GM12878 (cell line): ENCODE results near the gene CMC1. TPM values are rescaled to one million over a fixed set of nuclear protein-coding genes. Genes with fewer than 3 reads are reported as not detected.

ENCODE experiments used
- ATAC-seq: fragments of 200-7000 bp; cut with Tn5 transposase; 3 replicates; pipeline ENCODE4 v1.9.1; 2020; ENCODE audit warnings: mild to moderate bottlenecking, moderate library complexity
- BruUV-seq: library from RNA; stranded (reverse); fragments of 400-500 nt; replicated peaks from 2 replicates; lab custom pipeline; 2021; lab: Mats Ljungman, UMichigan
- CTCF ChIA-PET: fragments of 300-600 bp; sonication (Branson Sonifier 250); formaldehyde crosslinking; extraction: SDS; loops from one replicate; lab custom pipeline; 2021; ENCODE audit warnings: inconsistent platforms; lab: Yijun Ruan, JAX
- POLR2A ChIA-PET: fragments of 350-600 bp; formaldehyde crosslinking; extraction: SDS; loops from one replicate; lab custom pipeline; 2021; ENCODE audit warnings: inconsistent platforms; lab: Charles Lee
- RAD21 ChIA-PET: fragments of 300-600 bp; sonication (Branson Sonifier 250); formaldehyde crosslinking; loops from one replicate; lab custom pipeline; 2023; ENCODE audit warnings: antibody characterized with exemption; ENCODE audit not compliant: unreplicated experiment; lab: Charles Lee
- SMC1A ChIA-PET: fragments of 300-600 bp; sonication (Branson Sonifier 250); formaldehyde crosslinking; loops from one replicate; lab custom pipeline; 2023; ENCODE audit not compliant: unreplicated experiment, uncharacterized antibody; lab: Charles Lee
- DNase-seq: peaks from one replicate; pipeline ENCODE4 v3.0.0-alpha.2; 2011; ENCODE audit warnings: low read depth, low spot score
- FAIRE-seq: peaks from 3 replicates; lab custom pipeline; 2011; peaks lifted over from hg19 to GRCh38; lab: Jason Lieb, UNC
- H2AFZ ChIP-seq: 2 replicates; pipeline ENCODE4 v1.6.0; 2011; ENCODE audit warnings: low read depth, low read length, control low read depth; ENCODE audit not compliant: control insufficient read depth
- H3K27ac ChIP-seq: 2 replicates; pipeline ENCODE4 v1.5.1; 2011; ENCODE audit warnings: control low read depth; ENCODE audit not compliant: control insufficient read depth, insufficient read depth
- H3K27me3 ChIP-seq, 2 experiments: replicated peaks in 1 of 2; 2 replicates each; pipeline versions ENCODE4 v1.6.0 to v1.6.1; 2011; ENCODE audit warnings: low read length in 1 of 2; ENCODE audit not compliant: control insufficient read depth in 2 of 2, insufficient read depth in 2 of 2
- H3K36me3 ChIP-seq, 2 experiments: 2 replicates each; pipeline ENCODE4 v1.5.1; 2011; ENCODE audit warnings: low read length in 1 of 2; ENCODE audit not compliant: control insufficient read depth in 2 of 2, insufficient read depth in 2 of 2
- H3K4me1 ChIP-seq: 2 replicates; pipeline ENCODE4 v1.6.1; 2011; ENCODE audit warnings: mild to moderate bottlenecking, low read length, moderate library complexity, mixed read lengths; ENCODE audit not compliant: control insufficient read depth, insufficient read depth
- H3K4me2 ChIP-seq: 2 replicates; pipeline ENCODE4 v1.6.0; 2011; ENCODE audit warnings: control low read depth; ENCODE audit not compliant: control insufficient read depth, insufficient read depth
- H3K4me3 ChIP-seq: fragments of 200-600 bp; sonication (generic); 2 replicates; pipeline ENCODE4 v1.5.1; 2016
- H3K79me2 ChIP-seq: 2 replicates; pipeline ENCODE4 v1.6.0; 2011; ENCODE audit warnings: low read length; ENCODE audit not compliant: control insufficient read depth, insufficient read depth
- H3K9ac ChIP-seq: 2 replicates; pipeline ENCODE4 v1.8.0; 2011; ENCODE audit warnings: low read length, control low read depth, mixed read lengths; ENCODE audit not compliant: control insufficient read depth, insufficient read depth
- H3K9me3 ChIP-seq: replicated peaks from 3 replicates; pipeline ENCODE4 v1.5.1; 2011; ENCODE audit warnings: mild to moderate bottlenecking, low read length; ENCODE audit not compliant: control insufficient read depth, insufficient read depth
- H4K20me1 ChIP-seq: 2 replicates; pipeline ENCODE4 v1.6.0; 2011; ENCODE audit not compliant: control insufficient read depth, insufficient read depth
- BCL11A ChIP-seq: IDR thresholded peaks from 2 replicates; pipeline ENCODE4 v1.6.1; 2011; ENCODE audit warnings: low read depth, low read length
- CREM ChIP-seq: IDR thresholded peaks from 2 replicates; pipeline ENCODE4 v1.6.1; 2014; ENCODE audit warnings: antibody characterized with exemption, low read depth
- PAX5 ChIP-seq: IDR thresholded peaks from 2 replicates; pipeline ENCODE4 v1.6.1; 2011; ENCODE audit warnings: low read depth, low read length, borderline replicate concordance
- POLR2AphosphoS2 ChIP-seq: IDR thresholded peaks from 2 replicates; pipeline ENCODE4 v1.6.1; 2011; ENCODE audit warnings: low read depth, mild to moderate bottlenecking, low read length, improper control_type of control experiment, moderate library complexity
- POU2F2 ChIP-seq: IDR thresholded peaks from 3 replicates; pipeline ENCODE4 v1.6.1; 2011; ENCODE audit warnings: low read depth, mild to moderate bottlenecking, low read length, borderline replicate concordance
- ZBTB4 ChIP-seq: fragments of 450-650 bp; formaldehyde crosslinking; IDR thresholded peaks from 2 replicates; pipeline ENCODE4 v1.4.0; 2022; ENCODE audit warnings: mild to moderate bottlenecking, moderate library complexity
- WGBS: methylation state at CpG from one replicate; pipeline ENCODE4 v1.1.6; 2016; ENCODE audit warnings: low lambda C conversion rate; ENCODE audit not compliant: insufficient replicate concordance, insufficient coverage; ENCODE audit errors: missing lambda C conversion rate; 5-methylcytosine and 5-hydroxymethylcytosine counted together
- in situ Hi-C: fragments of 300-500 bp; cut with MboI; formaldehyde crosslinking; loops from 9 replicates; pipeline ENCODE4 v1.14.3; 2018; ENCODE audit warnings: mixed read lengths
- intact Hi-C: fragments of 100-400 bp; cut with micrococcal nuclease; formaldehyde crosslinking; loops from one replicate; pipeline ENCODE4 v1.14.2; 2022; ENCODE audit not compliant: unreplicated experiment
- polyA plus RNA-seq, 11 experiments: library from polyadenylated mRNA; depleted of rRNA in 4 of 11; unstranded in 6 of 11; stranded (reverse) in 5 of 11; fragments of >200 nt; fragmentation: Nextera tagmentation in 4 of 11; fragmentation: Illumina TruSeq in 1 of 11; extraction: Ambion mirVana in 4 of 11; extraction: Trizol in 1 of 11; gene quantifications; 1 replicate in 1 of 11; 2 replicates in 10 of 11; pipeline versions ENCODE4 v1.2.1 to v1.2.3, GENCODE V29; 2011 to 2016; ENCODE audit warnings: inconsistent platforms in 2 of 11, missing spikeins in 2 of 11, low read depth in 1 of 11
- total RNA-seq, 4 experiments: library from RNA; depleted of rRNA in 3 of 4; stranded (reverse); fragments of >200 nt in 3 of 4; fragmentation: Illumina TruSeq in 1 of 4; extraction: Trizol in 1 of 4; gene quantifications; 2 replicates each; pipeline versions ENCODE4 v1.2.1 to v1.2.3, GENCODE V29; 2013 to 2021
- TF ChIP-seq, protein P1 (sequence below): fragments of 450-650 bp; IDR thresholded peaks from 2 replicates; pipeline ENCODE4 v1.6.1; 2017; ENCODE audit warnings: borderline replicate concordance

The CMC1 gene
- total and polyA plus RNA-seq, 10 of the 15 experiments (the other 5 are each of a cell fraction or from before 2014, with no cell fraction given), result 12.3 to 118 (median 29.3) TPM

- H4K20me1 ChIP-seq, result no peaks in the 10 kb centered on the region
- ChIA-PET RAD21 (interaction anchor here (2.6 kb wide), 1 partner anchor 26 kb away, joined by 8 read pairs; no protein-coding TSS in a partner anchor), CTCF (interaction anchor here (1.2 kb wide), 1 partner anchor 8 kb away, joined by 4 read pairs; no protein-coding TSS in a partner anchor), SMC1A (interaction anchor here (2.6 kb wide), 1 partner anchor 11 kb away, joined by 15 read pairs; no protein-coding TSS in a partner anchor), POLR2A (interaction anchor here (0.5 to 1.2 kb wide), 3 partner anchors 123 to 810 kb away, joined by 3 to 4 read pairs (median 4); no protein-coding TSS in a partner anchor)
- H3K9ac ChIP-seq, result no peak overlapping the region
- DNase-seq (no peak), FAIRE-seq (no peak), ATAC-seq (no peak)
- BruUV-seq, result no TSS peak
- H3K36me3 ChIP-seq, result peaks cover 4 to 5% of the 10 kb centered on the region in 2 experiments; a peak in 3 of 4 replicates
- no peak overlapping the region for H2AFZ ChIP-seq
- H3K27ac ChIP-seq, result no peak overlapping the region
- in situ Hi-C loops (no loop called here), intact Hi-C loops (no loop called here)
- TF ChIP-seq PAX5 (no peak), POU2F2 (no peak), ZBTB4 (CRISPR knock-in tag) (no peak), BCL11A (no peak), CREM (no peak), POLR2AphosphoS2 (no peak)
- TF ChIP-seq, protein P1, sequence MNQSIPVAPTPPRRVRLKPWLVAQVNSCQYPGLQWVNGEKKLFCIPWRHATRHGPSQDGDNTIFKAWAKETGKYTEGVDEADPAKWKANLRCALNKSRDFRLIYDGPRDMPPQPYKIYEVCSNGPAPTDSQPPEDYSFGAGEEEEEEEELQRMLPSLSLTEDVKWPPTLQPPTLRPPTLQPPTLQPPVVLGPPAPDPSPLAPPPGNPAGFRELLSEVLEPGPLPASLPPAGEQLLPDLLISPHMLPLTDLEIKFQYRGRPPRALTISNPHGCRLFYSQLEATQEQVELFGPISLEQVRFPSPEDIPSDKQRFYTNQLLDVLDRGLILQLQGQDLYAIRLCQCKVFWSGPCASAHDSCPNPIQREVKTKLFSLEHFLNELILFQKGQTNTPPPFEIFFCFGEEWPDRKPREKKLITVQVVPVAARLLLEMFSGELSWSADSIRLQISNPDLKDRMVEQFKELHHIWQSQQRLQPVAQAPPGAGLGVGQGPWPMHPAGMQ, result no peak
- H3K4me3 ChIP-seq, result no peak overlapping the region
- no peaks in the 10 kb centered on the region for H3K27me3 ChIP-seq
- no peak overlapping the region for H3K4me2 ChIP-seq
- no peaks in the 10 kb centered on the region for H3K4me1 ChIP-seq
- H3K79me2 ChIP-seq, result no peaks in the 10 kb centered on the region; the same call in 1 of the 2 replicates
- 70% methylated on average over 4 of the region's 4 CpGs for WGBS
- H3K9me3 ChIP-seq, result no peaks in the 10 kb centered on the region; the same call in 2 of the 3 replicates
These were observed 38.4 kb downstream of the CMC1 start for GRCh38 chr3:28279770-28280169.
